HG02943 (cell line): ENCODE measurements around the gene CDRT15L2.
"Not testable (repeated sequence)": the region's sequence is repeated elsewhere in the genome, so short reads cannot be mapped to it uniquely, and the experiment has no call there.

Experiments
- ATAC-seq: cut with Tn5 transposase; IDR thresholded peaks from one replicate; pipeline ENCODE4 v1.9.1; 2021; ENCODE audit warnings: mild to moderate bottlenecking, low read depth, moderate library complexity; ENCODE audit not compliant: unreplicated experiment

Gene CDRT15L2

GRCh38 chr17:20571653-20572052 is 7.9 kb upstream of the CDRT15L2 start:
- not testable (repeated sequence) for ATAC-seq

GRCh38 chr17:20573216-20573615 is 6.3 kb upstream of the CDRT15L2 start:
- ATAC-seq = not testable (repeated sequence)

GRCh38 chr17:20575071-20575470 is 4.5 kb upstream of the CDRT15L2 start:
- ATAC-seq = not testable (repeated sequence)

- not testable (repeated sequence) for ATAC-seq
Observed at GRCh38 chr17:20583891-20584577, 4.5 kb downstream of the CDRT15L2 start.

GRCh38 chr17:20588744-20589453 is 9.4 kb downstream of the CDRT15L2 start:
- not testable (repeated sequence) for ATAC-seq

GRCh38 chr17:20589454-20589810 is 9.9 kb downstream of the CDRT15L2 start:
- not testable (repeated sequence) for ATAC-seq

- not testable (repeated sequence) for ATAC-seq
Observed at GRCh38 chr17:20591040-20591439, 11.5 kb downstream of the CDRT15L2 start.

- ATAC-seq = not testable (repeated sequence)
Observed at GRCh38 chr17:20605568-20605967, 26.0 kb downstream of the CDRT15L2 start.

- not testable (repeated sequence) for ATAC-seq
Observed at GRCh38 chr17:20609490-20609889, 30.0 kb downstream of the CDRT15L2 start.

- no peak for ATAC-seq
Observed at GRCh38 chr17:20611309-20611708, 31.8 kb downstream of the CDRT15L2 start.

GRCh38 chr17:20612635-20613034 is 33.1 kb downstream of the CDRT15L2 start:
- ATAC-seq = no peak

GRCh38 chr17:20613248-20613647 is 33.7 kb downstream of the CDRT15L2 start:
- no peak for ATAC-seq

GRCh38 chr17:20613905-20614304 is 34.4 kb downstream of the CDRT15L2 start:
- ATAC-seq = no peak

GRCh38 chr17:20615461-20615860 is 35.9 kb downstream of the CDRT15L2 start:
- ATAC-seq = not testable (repeated sequence)
